ENCODE measurements around the gene MITF. TPM values are rescaled to one million over a fixed set of nuclear protein-coding genes. Genes with fewer than 3 reads are reported as not detected.

Gene MITF
- total RNA-seq, 4 donors from 2014 or later: 1.6 to 22.5 (median 6.6) TPM

GRCh38 chr3:69742391-69742790 lies 3.1 kb downstream of the MITF start:
- H3K4me3 ChIP-seq: no peak overlapping the region
- intact Hi-C loops (cut with DNase I): no loop called here

GRCh38 chr3:69743975-69744906 lies 5.0 kb downstream of the MITF start:
- no peak overlapping the region for H3K4me3 ChIP-seq
- peak overlapping the region in 2 of 4 donors; percentile 6 to 39 for H3K27ac ChIP-seq
- 71 to 79% methylated on average over 8 of the region's 8 CpGs for WGBS, 2 donors
- DNase-seq: no peak
- no peaks in the 10 kb centered on the region for H3K36me3 ChIP-seq
- H3K4me1 ChIP-seq: peaks cover 10 to 87% (median 29%) of the 10 kb centered on the region in 3 donors
- H3K27me3 ChIP-seq: no peaks in the 10 kb centered on the region
- H3K9me3 ChIP-seq: no peaks in the 10 kb centered on the region
- TF ChIP-seq CTCF (IDR thresholded peaks at IDR 0.05) (no peak), POLR2A (IDR thresholded peaks at IDR 0.05) (no peak)
- intact Hi-C loops (cut with DNase I): no loop called here

More at GRCh38 chr3:69742391-69742790, 3.1 kb downstream of the MITF start:
- 74 to 75% methylated on average over 2 of the region's 2 CpGs for WGBS, 2 donors
- no peaks in the 10 kb centered on the region for H3K27me3 ChIP-seq
- H3K4me1 ChIP-seq: peaks cover 4 to 81% (median 23%) of the 10 kb centered on the region in 3 donors
- no peak for TF ChIP-seq POLR2A (IDR thresholded peaks at IDR 0.05)
- no peak for TF ChIP-seq CTCF (IDR thresholded peaks at IDR 0.05)
- H3K27ac ChIP-seq: peak overlapping the region in 1 of 4 donors; percentile 88
- H3K9me3 ChIP-seq: no peaks in the 10 kb centered on the region
- DNase-seq: no peak
- H3K36me3 ChIP-seq: no peaks in the 10 kb centered on the region

DNA sequence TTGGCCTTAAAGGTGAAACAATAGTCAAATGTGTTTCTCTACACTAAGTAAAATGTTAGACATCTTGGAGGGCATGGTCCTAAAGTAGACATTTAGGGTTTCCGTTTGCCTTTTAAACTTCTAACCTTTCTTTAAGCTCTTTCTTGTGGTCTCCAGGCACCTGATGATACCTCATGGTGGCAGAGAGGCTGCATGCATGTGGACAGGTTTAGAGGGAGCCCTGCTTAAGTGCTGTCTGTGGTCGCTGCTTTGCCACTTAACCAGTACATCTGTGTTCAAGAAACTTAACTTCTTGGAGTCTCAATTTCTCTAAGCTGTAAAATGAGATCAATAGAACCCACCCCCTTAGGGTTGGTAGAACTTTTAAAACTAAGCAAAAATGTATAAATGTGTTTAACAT lies 6.2 kb downstream of the MITF start:
- intact Hi-C loops (cut with DNase I): no loop called here
- 66 to 71% methylated on average over 2 of the region's 2 CpGs for WGBS, 2 donors
- no peak for TF ChIP-seq POLR2A (IDR thresholded peaks at IDR 0.05)
- no peak for TF ChIP-seq CTCF (IDR thresholded peaks at IDR 0.05)

DNA sequence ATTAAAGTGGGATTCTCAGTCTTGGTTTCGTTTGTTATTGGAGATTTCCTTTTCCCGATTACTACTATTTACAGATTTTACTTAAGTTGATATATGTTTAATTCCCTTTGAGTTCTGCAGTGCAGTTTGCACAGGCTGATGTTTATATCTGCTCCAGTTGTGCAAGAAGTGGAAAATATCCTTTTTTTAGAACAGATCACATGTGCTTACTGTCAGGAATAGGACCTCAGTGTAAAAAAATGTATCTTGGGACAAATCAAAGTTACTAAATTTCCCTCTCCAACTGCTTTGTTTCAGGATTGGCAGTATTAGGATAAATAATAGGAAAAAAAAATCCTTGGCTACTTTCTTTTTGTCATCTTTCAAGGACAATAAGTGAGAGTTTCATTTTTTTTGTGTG lies 6.9 kb downstream of the MITF start:
- H3K4me1 ChIP-seq: peaks cover 6 to 86% (median 29%) of the 10 kb centered on the region in 3 donors
- H3K27me3 ChIP-seq: no peaks in the 10 kb centered on the region
- WGBS, 2 donors: 33 to 76% methylated on average over 2 of the region's 2 CpGs
- no peaks in the 10 kb centered on the region for H3K36me3 ChIP-seq
- peak overlapping the region in 1 of 4 donors; percentile 24 for H3K4me3 ChIP-seq
- intact Hi-C loops (cut with DNase I): no loop called here
- DNase-seq: no peak
- TF ChIP-seq POLR2A (IDR thresholded peaks at IDR 0.05) (no peak), CTCF (IDR thresholded peaks at IDR 0.05) (no peak)
- H3K27ac ChIP-seq: peak overlapping the region in 3 of 4 donors; percentile 57 to 81 (median 63)
- H3K9me3 ChIP-seq: no peaks in the 10 kb centered on the region

More for the DNA sequence above, 6.2 kb downstream of the MITF start:
- no peak overlapping the region for H3K4me3 ChIP-seq
- no peaks in the 10 kb centered on the region for H3K36me3 ChIP-seq
- DNase-seq: no peak
- peak overlapping the region in 3 of 4 donors; percentile 57 to 81 (median 63) for H3K27ac ChIP-seq
- H3K9me3 ChIP-seq: no peaks in the 10 kb centered on the region
- no peaks in the 10 kb centered on the region for H3K27me3 ChIP-seq
- H3K4me1 ChIP-seq: peaks cover 6 to 86% (median 29%) of the 10 kb centered on the region in 3 donors

Measured in esophagus squamous epithelium (tissue), 5 donors.